Mesodermal cell (in vitro differentiated cells): ENCODE results near the gene TPSD1.
"Not testable (repeated sequence)": the region's sequence is repeated elsewhere in the genome, so short reads cannot be mapped to it uniquely, and the experiment has no call there.

Experiments used
- H3K27ac ChIP-seq: 2 replicates; pipeline ENCODE4 v1.7.0; 2013; ENCODE audit warnings: mild to moderate bottlenecking, low read depth, low read length, moderate library complexity; ENCODE audit not compliant: severe bottlenecking
- H3K36me3 ChIP-seq: 2 replicates; pipeline ENCODE4 v1.7.1; 2013; ENCODE audit warnings: mild to moderate bottlenecking, low read length, moderate library complexity; ENCODE audit not compliant: control insufficient read depth, insufficient read depth
- H3K4me1 ChIP-seq: one replicate; pipeline ENCODE4 v1.7.1; 2013; ENCODE audit warnings: mild to moderate bottlenecking, low read length; ENCODE audit not compliant: insufficient read depth, control insufficient read depth, poor library complexity, severe bottlenecking
- H3K4me3 ChIP-seq: 2 replicates; pipeline ENCODE4 v1.7.0; 2013; ENCODE audit warnings: low read length, control low read depth, mild to moderate bottlenecking; ENCODE audit not compliant: insufficient read depth, poor library complexity, severe bottlenecking; ENCODE audit errors: extremely low read depth
- H3K9me3 ChIP-seq: 2 replicates; pipeline ENCODE4 v1.7.1; 2013; ENCODE audit warnings: mild to moderate bottlenecking, low read length, moderate library complexity; ENCODE audit not compliant: control insufficient read depth
- WGBS, 2 experiments: methylation state at CpG; one replicate each; pipeline ENCODE4 v1.1.5; 2013; ENCODE audit warnings: missing lambda C conversion rate in 2 of 2; ENCODE audit not compliant: insufficient coverage in 2 of 2; 5-methylcytosine and 5-hydroxymethylcytosine counted together

The TPSD1 gene

DNA sequence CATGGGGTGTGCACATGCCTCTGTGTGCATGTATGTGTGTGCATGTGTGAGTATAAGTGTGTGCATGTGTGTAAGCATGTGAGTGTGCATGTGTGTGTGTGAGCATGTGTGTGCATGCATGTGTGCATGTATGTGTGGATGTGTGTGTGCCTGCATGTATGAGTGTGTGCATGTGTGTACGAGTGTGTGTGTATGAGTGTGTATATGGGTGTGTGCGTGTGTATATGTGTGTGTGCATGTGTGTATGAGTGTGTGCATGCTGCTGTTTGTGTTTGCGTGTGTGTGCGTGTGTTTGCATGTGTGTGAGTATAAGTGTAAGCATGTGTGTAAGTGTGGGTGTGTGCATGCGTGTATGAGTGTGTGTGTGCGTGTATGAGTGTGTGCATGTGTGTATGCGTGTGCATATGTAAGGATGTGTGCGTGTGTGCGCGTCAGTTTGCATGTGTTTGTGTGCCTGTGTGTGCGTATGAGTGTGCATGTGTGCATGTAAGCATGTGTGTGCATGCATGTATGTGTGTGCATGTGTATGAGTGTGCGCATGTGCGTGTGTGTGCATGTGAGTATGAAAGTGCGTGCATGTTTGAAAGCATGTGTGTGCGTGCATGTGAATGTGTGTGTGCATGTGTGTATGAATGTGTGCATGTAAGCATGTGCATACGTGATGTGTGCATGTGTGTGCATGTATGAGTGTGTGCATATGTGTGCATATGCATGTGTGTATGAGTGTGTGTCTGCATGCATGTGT, 8.6 kb downstream of the TPSD1 start:
- H3K4me3 ChIP-seq: no peak overlapping the region
- no peaks in the 10 kb centered on the region for H3K36me3 ChIP-seq
- H3K27ac ChIP-seq: no peak overlapping the region
- H3K9me3 ChIP-seq: peaks cover 7% of the 10 kb centered on the region
- WGBS, 2 experiments: 91% methylated on average over 16 of the region's 16 CpGs
- H3K4me1 ChIP-seq: no peaks in the 10 kb centered on the region

DNA sequence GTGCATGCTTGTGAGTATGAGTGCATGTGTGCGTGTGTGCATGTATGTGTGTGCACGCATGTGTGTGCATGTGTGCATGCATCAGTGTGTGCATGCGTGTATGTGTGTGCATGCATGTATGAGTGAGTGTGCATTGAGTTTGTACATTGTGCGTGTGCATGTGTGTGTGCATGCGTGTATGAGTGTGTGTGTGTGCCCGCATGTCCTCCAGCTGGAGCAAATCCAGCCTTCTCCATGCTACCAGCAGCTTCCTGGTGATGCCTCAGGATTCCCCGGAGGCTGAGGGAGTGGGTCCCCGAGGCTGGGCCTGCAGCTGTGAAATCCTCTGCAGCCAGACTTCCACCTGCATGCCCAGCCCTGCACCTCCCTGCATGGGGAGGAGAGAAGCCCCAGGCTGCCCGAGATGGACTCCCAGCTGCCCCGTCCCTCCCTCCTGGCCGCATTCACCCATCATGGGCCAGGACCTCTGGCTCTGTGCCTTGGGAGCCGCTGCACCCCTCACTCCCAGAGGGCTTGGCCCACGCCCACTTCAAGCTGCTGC, 9.3 kb downstream of the TPSD1 start:
- no peak overlapping the region for H3K27ac ChIP-seq
- H3K36me3 ChIP-seq: no peaks in the 10 kb centered on the region
- H3K9me3 ChIP-seq: peaks cover 7% of the 10 kb centered on the region
- H3K4me1 ChIP-seq: no peaks in the 10 kb centered on the region
- WGBS, 2 experiments: 90 to 97% methylated on average over 4 to 9 of the region's 13 CpGs
- no peak overlapping the region for H3K4me3 ChIP-seq

DNA sequence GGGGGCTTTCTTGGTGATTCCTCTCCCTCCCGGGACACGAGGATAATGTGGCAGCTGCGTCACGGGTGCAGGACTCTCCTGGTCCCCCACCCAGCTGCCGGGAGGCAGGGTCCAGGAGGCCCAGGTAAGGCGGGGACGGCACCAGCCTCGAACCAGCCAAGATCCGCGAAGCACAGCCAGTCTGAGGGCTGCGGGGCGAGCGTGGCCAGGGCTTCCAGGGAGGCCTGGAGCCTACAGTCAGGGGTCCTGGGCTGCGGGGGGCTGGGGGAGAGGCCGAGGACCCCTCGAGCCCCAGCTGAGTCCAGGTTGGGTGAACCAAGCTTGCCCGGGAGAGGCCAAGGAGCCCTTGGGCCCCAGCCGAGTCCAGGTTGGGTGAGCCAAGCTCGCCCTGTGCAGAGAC, 10.0 kb downstream of the TPSD1 start:
- Histone ChIP-seq H3K4me1 (no peaks in the 10 kb centered on the region), H3K4me3 (no peak overlapping the region), H3K36me3 (no peaks in the 10 kb centered on the region), H3K27ac (no peak overlapping the region), H3K9me3 (peaks cover 7% of the 10 kb centered on the region)
- WGBS, 2 experiments: 83 to 89% methylated on average over 6 to 19 of the region's 19 CpGs

DNA sequence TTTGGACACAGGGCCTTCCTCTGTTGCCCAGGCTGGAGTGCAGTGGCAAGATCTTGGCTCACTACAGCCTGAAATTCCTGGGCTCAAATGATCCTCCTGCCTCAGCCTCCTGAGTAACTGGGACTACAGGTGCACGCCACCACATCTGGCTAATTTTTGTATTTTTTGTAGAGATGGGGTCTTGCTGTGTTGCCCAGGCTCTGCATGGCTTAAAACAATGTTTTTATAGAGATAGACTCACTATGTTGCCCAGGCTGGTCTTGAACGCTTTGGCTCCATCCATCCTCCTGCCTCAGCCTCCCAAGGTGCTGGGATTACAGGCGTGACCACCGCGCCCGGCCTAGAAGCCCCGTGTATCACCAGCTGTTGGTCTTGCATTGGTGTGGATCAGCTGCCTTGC, 13.5 kb downstream of the TPSD1 start:
- WGBS, 2 experiments: 88 to 96% methylated on average over 6 to 7 of the region's 7 CpGs

DNA sequence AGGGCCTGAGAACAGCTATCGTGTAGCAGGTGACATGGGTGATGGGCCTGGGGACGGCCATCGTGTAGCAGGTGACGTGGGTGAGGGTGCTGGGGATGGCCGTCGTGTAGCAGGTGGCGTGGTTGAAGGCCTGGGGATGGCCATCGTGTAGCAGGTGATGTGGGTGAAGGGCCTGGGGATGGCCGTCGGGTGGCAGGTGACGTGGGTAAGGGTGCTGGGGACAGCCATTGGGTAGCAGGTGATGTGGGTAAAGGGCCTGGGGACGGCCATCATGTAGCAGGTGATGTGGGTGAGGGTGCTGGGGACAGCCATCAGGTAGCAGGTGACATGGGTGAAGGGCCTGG, 15.5 kb downstream of the TPSD1 start:
- 88 to 93% methylated on average over 12 of the region's 12 CpGs for WGBS, 2 experiments
- Histone ChIP-seq H3K4me1 (no peaks in the 10 kb centered on the region), H3K4me3 (no peak overlapping the region), H3K9me3 (no peaks in the 10 kb centered on the region), H3K36me3 (no peaks in the 10 kb centered on the region), H3K27ac (no peak overlapping the region)

More for the DNA sequence above, 13.5 kb downstream of the TPSD1 start:
- not testable (repeated sequence) for H3K4me1 ChIP-seq, H3K4me3 ChIP-seq, H3K27ac ChIP-seq, H3K36me3 ChIP-seq, H3K9me3 ChIP-seq

DNA sequence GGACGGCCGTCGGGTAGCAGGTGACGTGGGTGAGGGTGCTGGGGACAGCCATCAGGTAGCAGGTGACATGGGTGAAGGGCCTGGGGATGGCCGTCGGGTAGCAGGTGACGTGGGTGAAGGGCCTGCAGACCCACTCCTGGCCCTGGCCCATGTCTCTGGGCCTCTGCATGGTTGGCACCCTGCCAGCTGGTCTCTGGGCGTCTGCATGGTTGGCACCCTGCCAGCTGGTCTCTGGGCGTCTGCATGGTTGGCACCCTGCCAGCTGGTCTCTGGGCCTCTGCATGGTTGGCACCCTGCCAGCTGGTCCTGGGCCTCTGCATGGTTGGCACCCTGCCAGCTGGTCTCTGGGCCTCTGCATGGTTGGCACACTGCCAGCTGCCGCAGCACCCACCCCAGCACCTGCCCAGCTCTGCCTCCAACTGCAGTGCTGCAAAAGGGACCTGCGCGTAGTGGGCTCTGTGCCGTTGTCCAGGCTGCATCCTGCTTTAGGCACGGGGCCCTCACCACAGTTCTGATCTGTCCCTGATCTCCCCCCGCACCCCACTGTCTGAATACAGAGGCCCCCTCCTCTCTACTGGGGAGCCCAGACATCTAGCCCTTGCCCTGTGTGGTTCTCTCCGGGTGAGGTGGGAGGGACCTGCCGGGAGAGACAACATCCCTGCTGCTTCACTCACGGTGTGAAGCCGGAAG, 16.0 kb downstream of the TPSD1 start:
- not testable (repeated sequence) for H3K4me1 ChIP-seq, H3K9me3 ChIP-seq, H3K4me3 ChIP-seq, H3K27ac ChIP-seq, H3K36me3 ChIP-seq
- 82 to 93% methylated on average over 14 to 19 of the region's 19 CpGs for WGBS, 2 experiments

DNA sequence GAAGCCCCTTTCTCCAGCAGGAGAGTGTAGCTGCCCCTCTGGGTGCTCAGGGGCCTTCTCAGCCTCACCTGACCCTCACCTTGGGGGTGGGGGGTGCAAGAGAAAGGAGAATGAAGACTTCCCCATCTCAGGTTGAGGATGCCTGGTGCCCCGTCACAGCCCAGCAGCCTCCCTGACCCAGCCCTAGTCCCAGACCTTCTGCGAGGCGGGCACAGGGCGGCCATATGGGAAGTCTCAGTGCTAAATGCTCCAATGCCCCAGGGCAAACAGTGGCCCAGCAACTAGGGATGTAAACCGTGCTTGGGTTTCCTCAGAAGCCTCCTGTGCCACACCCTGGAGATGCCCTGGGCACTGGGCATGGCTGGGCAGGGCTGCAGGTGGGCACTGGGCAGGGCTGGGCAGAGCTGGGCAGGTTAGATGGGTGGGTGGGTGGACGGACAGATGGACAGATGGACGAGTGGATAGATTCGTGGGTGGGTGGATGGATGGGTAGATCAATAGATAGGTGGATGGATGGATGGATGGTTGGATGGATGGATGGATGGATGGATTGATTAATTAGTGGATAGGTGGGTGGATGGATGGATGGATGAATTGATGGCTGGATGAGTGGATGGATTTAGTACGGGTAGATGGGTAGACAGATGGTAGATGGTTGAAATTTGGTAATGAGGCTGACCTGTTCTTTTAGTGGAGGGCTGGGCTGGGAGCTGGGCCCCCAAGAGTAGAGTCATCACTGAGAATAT, 16.8 kb downstream of the TPSD1 start:
- no peak overlapping the region for H3K4me3 ChIP-seq
- no peaks in the 10 kb centered on the region for H3K36me3 ChIP-seq
- H3K9me3 ChIP-seq: no peaks in the 10 kb centered on the region
- H3K4me1 ChIP-seq: no peaks in the 10 kb centered on the region
- no peak overlapping the region for H3K27ac ChIP-seq
- 80 to 81% methylated on average over 9 of the region's 9 CpGs for WGBS, 2 experiments

DNA sequence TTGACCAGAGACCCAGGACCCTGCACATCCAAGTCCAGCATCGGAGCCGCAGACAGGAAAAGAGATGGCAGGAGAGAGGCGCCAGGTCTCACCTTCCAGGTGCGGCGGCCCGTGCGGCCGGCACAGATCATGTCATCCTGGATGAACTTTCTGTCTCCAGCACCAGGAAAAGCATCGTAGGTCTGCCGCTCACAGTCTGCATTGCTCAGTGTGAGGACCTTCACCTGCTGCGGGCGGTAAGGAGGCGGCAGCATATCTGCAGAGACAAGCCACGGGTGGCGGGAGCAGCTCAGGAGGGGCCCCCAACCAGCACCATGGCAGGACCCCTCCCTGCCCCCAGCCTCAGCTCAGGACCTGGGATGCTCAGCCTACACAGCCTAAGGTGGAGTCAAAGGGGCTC, 17.9 kb downstream of the TPSD1 start:
- Histone ChIP-seq H3K9me3 (no peaks in the 10 kb centered on the region), H3K4me1 (no peaks in the 10 kb centered on the region), H3K36me3 (no peaks in the 10 kb centered on the region), H3K4me3 (no peak overlapping the region), H3K27ac (no peak overlapping the region)
- 91 to 94% methylated on average over 15 of the region's 15 CpGs for WGBS, 2 experiments

DNA sequence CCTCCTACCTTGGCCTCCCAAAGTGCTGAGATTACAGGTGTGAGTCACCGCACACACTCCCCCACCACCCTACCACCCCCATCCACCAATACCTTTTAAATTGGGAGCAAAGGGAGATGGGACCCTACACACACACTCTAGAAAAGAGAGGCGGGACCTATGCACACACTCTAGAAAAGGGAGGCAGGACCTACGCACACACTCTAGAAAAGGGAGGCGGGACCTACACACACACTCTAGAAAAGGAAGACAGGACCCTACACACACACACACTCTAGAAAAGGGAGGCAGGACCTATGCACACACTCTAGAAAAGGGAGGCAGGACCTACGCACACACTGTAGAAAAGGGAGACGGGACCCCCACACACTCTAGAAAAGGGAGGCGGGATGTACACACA, 18.9 kb downstream of the TPSD1 start:
- no CpG with 5 or more reads among the region's 7 CpGs for WGBS, 2 experiments

DNA sequence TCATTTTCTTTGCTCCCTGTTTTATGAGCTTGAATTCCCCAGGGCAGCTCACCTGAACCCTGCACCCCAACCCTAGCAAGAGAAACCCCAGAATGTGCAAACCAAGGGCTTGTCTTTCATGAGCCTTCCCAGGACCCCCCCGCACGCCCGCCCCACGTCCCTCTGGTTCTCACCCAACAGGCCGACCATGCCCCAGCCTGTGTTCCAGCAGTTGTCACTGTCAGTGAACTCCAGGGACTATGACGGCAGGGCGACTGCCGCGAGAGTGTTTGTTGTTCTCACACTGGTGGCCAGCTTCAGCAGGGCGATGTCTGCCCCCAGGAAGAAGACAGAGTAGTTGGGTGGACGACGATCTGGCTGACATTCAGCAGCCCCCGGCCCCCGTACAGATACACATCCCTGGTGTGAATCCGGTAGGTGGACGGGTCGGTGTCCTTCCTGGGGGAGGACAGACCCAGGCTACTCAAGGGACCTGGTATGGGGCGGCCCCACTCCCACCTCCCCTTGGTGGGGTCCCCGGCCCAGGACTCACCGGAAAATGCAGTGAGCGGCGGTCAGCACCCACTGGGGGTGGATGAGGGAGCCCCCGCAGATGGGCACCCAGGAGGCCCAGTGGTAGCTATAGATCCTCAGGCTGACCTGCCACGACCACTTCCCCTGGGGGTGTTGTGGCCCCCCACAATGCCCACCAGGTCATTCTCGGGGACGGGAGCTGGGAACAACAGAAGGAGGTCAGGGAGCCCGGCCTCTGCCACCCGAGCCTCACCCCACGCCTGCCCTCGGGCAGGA, 20.1 kb downstream of the TPSD1 start:
- H3K36me3 ChIP-seq: no peaks in the 10 kb centered on the region
- no peaks in the 10 kb centered on the region for H3K9me3 ChIP-seq
- H3K27ac ChIP-seq: no peak overlapping the region
- H3K4me1 ChIP-seq: no peaks in the 10 kb centered on the region
- 91 to 92% methylated on average over 21 to 27 of the region's 30 CpGs for WGBS, 2 experiments
- H3K4me3 ChIP-seq: no peak overlapping the region

More for the DNA sequence above, 18.9 kb downstream of the TPSD1 start:
- Histone ChIP-seq H3K4me3 (no peak overlapping the region), H3K27ac (no peak overlapping the region), H3K9me3 (no peaks in the 10 kb centered on the region), H3K36me3 (no peaks in the 10 kb centered on the region), H3K4me1 (no peaks in the 10 kb centered on the region)
